A673 (cell line): ENCODE data around the gene SEL1L3.

Experiments used
- EZH2 ChIP-seq: fragments of 200-600 bp; sonication (generic); IDR thresholded peaks from 2 replicates; pipeline ENCODE4 v1.6.1; 2017; ENCODE audit warnings: borderline replicate concordance, low read depth, mild to moderate bottlenecking, mixed read lengths, antibody characterized with exemption, low read length; ENCODE audit not compliant: poor library complexity, severe bottlenecking
- TF ChIP-seq, protein P1 (sequence below): fragments of 300-800, 200-600 bp; sonication (generic); conservative IDR thresholded peaks from 2 replicates; pipeline ENCODE4 v1.5.1; 2017; ENCODE audit warnings: low read depth, mild to moderate bottlenecking, antibody characterized with exemption, low read length, moderate library complexity, mixed read lengths

DNA sequence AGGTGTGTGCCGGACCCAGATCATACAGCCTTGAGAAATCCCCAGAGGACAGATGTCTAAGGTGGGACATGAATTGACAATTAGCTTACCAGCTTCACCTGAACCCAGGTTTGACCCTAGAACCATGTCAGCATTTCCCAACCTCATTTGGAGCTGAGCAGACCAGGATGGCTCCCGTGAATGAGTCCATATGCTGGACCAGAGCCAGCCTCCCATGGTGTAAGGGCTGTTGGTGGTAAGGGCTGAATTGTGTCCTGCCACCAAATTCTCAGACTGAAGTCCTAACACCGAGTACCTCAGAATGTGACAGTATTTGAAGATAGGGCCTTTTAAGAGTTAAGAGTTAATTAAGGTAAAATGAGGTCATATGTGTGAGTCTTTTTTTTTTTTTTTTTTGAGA, 118.8 kb downstream of the SEL1L3 start:
- TF ChIP-seq, protein P1, sequence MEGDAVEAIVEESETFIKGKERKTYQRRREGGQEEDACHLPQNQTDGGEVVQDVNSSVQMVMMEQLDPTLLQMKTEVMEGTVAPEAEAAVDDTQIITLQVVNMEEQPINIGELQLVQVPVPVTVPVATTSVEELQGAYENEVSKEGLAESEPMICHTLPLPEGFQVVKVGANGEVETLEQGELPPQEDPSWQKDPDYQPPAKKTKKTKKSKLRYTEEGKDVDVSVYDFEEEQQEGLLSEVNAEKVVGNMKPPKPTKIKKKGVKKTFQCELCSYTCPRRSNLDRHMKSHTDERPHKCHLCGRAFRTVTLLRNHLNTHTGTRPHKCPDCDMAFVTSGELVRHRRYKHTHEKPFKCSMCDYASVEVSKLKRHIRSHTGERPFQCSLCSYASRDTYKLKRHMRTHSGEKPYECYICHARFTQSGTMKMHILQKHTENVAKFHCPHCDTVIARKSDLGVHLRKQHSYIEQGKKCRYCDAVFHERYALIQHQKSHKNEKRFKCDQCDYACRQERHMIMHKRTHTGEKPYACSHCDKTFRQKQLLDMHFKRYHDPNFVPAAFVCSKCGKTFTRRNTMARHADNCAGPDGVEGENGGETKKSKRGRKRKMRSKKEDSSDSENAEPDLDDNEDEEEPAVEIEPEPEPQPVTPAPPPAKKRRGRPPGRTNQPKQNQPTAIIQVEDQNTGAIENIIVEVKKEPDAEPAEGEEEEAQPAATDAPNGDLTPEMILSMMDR, result no peak
- no peak for TF ChIP-seq EZH2
